HG02885 (cell line): ENCODE measurements around the gene TOPORS.

ENCODE experiments used
- ATAC-seq: cut with Tn5 transposase; IDR thresholded peaks from one replicate; pipeline ENCODE4 v1.9.1; 2021; ENCODE audit warnings: mild to moderate bottlenecking; ENCODE audit not compliant: unreplicated experiment, poor library complexity

Gene TOPORS

GRCh38 chr9:32516241-32516640 is 36.1 kb downstream of the TOPORS start:
- ATAC-seq, result no peak

GRCh38 chr9:32508728-32509127 is 43.7 kb downstream of the TOPORS start:
- no peak for ATAC-seq

- no peak for ATAC-seq
Observed at GRCh38 chr9:32503008-32503407, 49.4 kb downstream of the TOPORS start.

DNA sequence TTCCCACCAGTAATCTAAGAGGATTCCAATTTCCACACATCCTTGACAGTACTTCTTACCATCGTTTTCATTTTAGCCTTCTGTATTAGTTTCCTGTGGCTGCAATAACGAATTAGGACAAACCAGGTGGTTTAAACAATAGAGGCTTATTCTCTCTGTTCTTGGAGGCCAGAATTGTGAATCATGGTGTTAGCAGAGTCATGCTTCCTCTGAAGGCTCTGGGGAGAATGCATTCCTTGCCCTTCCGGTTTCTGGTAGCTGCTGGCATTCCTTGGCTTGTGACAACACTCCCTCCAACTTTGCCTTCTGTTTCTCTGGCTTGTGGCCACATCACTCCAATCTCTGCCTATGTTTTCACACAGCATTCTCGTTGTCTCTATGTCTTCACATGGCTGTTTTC is 49.9 kb downstream of the TOPORS start:
- ATAC-seq, result no peak

- no peak for ATAC-seq
Observed at GRCh38 chr9:32501868-32502267, 50.5 kb downstream of the TOPORS start.

- ATAC-seq, result no peak
Observed at GRCh38 chr9:32500768-32501167, 51.6 kb downstream of the TOPORS start.

DNA sequence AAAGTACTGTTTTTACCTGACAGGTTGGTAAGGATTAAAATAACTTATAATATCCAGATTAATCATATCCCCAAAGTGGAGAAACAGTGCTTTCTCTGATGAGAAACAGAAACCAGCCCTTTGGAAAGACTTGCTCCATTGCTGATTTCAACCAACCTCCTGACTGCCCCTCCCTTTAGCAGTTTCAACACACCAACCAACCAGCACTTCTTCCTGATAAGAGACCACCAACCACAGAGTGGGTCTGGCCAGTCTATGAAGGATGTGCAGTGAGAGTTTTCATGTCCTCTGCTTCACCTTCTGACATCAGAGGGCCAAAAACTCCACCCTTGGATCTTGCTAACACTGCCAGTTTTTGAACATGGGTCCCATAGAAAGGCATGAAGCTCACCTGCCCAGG is 54.5 kb downstream of the TOPORS start:
- ATAC-seq, result no peak

DNA sequence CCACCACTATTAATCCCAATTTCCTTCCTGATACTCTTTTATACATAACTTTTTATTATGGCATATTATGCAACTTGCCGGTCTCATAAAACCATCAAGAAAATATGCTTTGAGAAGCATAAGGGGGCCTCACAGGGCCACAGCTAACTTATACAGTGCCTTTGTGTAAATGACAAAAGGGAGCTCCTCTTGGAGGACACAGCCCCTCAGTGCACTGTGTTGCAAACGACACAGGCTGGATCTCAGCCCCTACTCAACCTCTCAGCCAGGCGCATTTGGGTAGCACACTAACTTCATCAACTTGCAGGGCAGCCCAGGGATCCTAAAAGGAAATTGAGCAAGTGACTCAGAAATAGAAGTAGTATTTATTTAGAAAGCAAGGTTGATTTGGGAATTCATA is 61.8 kb downstream of the TOPORS start:
- no peak for ATAC-seq
